HCT116 (cell line): ENCODE data around the gene ZSWIM6.

Experiments used
- CTCF ChIP-seq, 3 experiments: fragments of 200-600 bp in 1 of 3; sonication (generic) in 1 of 3; IDR thresholded peaks in 2 of 3; conservative IDR thresholded peaks in 1 of 3; 2 replicates each; pipeline ENCODE4 v1.5.1; 2012 to 2017; ENCODE audit warnings: low read depth in 2 of 3, low read length in 2 of 3, antibody characterized with exemption in 1 of 3, borderline replicate concordance in 1 of 3, control low read depth in 1 of 3, mild to moderate bottlenecking in 1 of 3, mixed read lengths in 1 of 3, mixed run types in 1 of 3, moderate library complexity in 1 of 3; ENCODE audit not compliant: insufficient read depth in 1 of 3
- EZH2 ChIP-seq: fragments of 200-600 bp; sonication (generic); IDR thresholded peaks from 2 replicates; pipeline ENCODE4 v1.6.1; 2017; ENCODE audit warnings: antibody characterized with exemption, mixed run types

DNA sequence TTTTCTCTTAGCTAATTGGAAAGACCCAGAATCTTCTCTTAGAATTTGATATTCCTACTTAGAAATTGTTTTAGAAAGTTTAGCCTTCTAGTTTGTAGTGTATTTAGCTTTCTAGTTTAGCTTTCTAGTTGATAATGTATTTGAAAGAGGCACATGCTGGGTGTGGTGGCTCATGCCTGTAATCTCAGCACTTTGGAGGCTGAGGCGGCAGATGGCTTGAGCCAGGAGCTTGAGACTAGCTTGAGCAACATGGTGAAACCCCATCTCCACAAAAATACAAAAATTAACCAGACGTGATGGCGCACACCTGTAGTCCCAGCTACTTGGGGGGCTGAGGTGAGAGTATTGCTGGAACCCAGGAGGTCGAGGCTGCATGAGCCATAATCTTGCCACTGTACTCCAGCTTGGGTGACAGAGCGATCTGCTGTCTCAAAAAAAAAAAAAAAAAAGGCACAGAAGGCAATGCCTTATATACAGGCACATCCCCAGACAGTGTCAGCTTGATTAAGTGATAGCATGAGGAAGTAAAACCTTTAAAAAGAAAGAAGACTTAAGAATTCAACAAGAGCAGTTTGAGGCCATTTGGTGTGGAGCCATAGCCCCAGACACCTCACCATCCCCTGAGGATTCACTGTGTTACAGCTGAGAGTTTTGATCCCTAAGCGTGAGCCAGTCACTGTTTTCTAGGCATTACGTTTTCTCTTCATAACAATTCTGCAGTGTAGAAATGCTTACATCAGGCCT is 34.6 kb downstream of the ZSWIM6 start:
- TF ChIP-seq CTCF (IDR thresholded peaks at IDR 0.05 in 2 of 3, conservative IDR thresholded peaks at IDR 0.05 in 1 of 3; ENCODE audit: borderline replicate concordance in 1 of 3, insufficient read depth in 1 of 3, low read depth in 2 of 3, low read length in 2 of 3) (no peak), EZH2 (no peak)
